Activated CD4-positive, alpha-beta T cell treated with anti-CD3 and anti-CD28 coated beads for 36 hours (primary cell): ENCODE data around the gene ZNF20. TPM values are rescaled to one million over a fixed set of nuclear protein-coding genes. Genes with fewer than 3 reads are reported as not detected.
"Not testable (repeated sequence)": the region's sequence is repeated elsewhere in the genome, so short reads cannot be mapped to it uniquely, and the experiment has no call there.

Experiments
- ATAC-seq: fragments of 200-7000 bp; cut with Tn5 transposase; one replicate; pipeline ENCODE4 v1.10.0; 2021; ENCODE audit warnings: mild to moderate bottlenecking, moderate library complexity
- CTCF ChIA-PET: fragments of 350-600 bp; sonication (Branson Sonifier 250); formaldehyde crosslinking; loops from one replicate; lab custom pipeline; 2021; ENCODE audit warnings: antibody characterized with exemption; lab: Charles Lee
- POLR2A ChIA-PET: fragments of 350-600 bp; sonication (Branson Sonifier 250); formaldehyde crosslinking; loops from one replicate; lab custom pipeline; 2021; ENCODE audit warnings: antibody characterized with exemption, inconsistent platforms; lab: Charles Lee
- DNase-seq: peaks from one replicate; pipeline ENCODE4 v3.0.0-alpha.2; 2020
- H3K27ac Mint-ChIP-seq: one replicate; pipeline ENCODE4 v1.8.0; 2021; ENCODE audit warnings: mixed read lengths
- H3K27me3 Mint-ChIP-seq: one replicate; pipeline ENCODE4 v1.8.0; 2021; ENCODE audit warnings: mixed read lengths
- H3K36me3 Mint-ChIP-seq: one replicate; pipeline ENCODE4 v1.8.0; 2021; ENCODE audit warnings: low read depth, mixed read lengths
- H3K4me1 Mint-ChIP-seq: one replicate; pipeline ENCODE4 v1.8.0; 2021; ENCODE audit warnings: mixed read lengths
- H3K4me3 Mint-ChIP-seq: one replicate; pipeline ENCODE4 v1.8.0; 2021; ENCODE audit warnings: mild to moderate bottlenecking, moderate library complexity, mixed read lengths
- H3K9me3 Mint-ChIP-seq: one replicate; pipeline ENCODE4 v1.8.0; 2021; ENCODE audit warnings: low read depth, mixed read lengths
- intact Hi-C, 2 experiments: fragments of 100-400 bp; cut with DNase I in 1 of 2; cut with micrococcal nuclease in 1 of 2; formaldehyde crosslinking; loops; one replicate each; pipeline versions ENCODE4 v1.14.2 to v1.15.1; 2022 to 2024; cut with DNase I, micrococcal nuclease
- total RNA-seq, 2 experiments: library from RNA; stranded (reverse); gene quantifications; one replicate each; pipeline ENCODE4 v1.2.3, GENCODE V29; 2021

ZNF20 gene
- total RNA-seq, 2 experiments from 2014 or later = 3.2 to 3.3 TPM

- ATAC-seq (peak; percentile 97), DNase-seq (peak; percentile 53)
- CTCF ChIA-PET = no interaction called here
- peak overlapping the region; percentile 32 for H3K27ac Mint-ChIP-seq
- peaks cover 17% of the 10 kb centered on the region for H3K9me3 Mint-ChIP-seq
- H3K4me3 Mint-ChIP-seq = no peak overlapping the region
- peaks cover 44% of the 10 kb centered on the region for H3K36me3 Mint-ChIP-seq
- H3K27me3 Mint-ChIP-seq = no peaks in the 10 kb centered on the region
- H3K4me1 Mint-ChIP-seq = peaks cover 30% of the 10 kb centered on the region
- intact Hi-C loops = loop anchor here in 1 of 2 experiments (2.0 kb wide), 1 partner anchor 20 kb away; no protein-coding TSS in a partner anchor
- POLR2A ChIA-PET = no interaction called here
Observed at GRCh38 chr19:12112701-12113100, 27.4 kb downstream of the ZNF20 start.

GRCh38 chr19:12111943-12112637, 28.1 kb downstream of the ZNF20 start:
- Mint-ChIP-seq H3K4me3 (no peak overlapping the region), H3K4me1 (peaks cover 30% of the 10 kb centered on the region), H3K27me3 (no peaks in the 10 kb centered on the region), H3K36me3 (peaks cover 44% of the 10 kb centered on the region), H3K27ac (peak overlapping the region; percentile 32), H3K9me3 (peaks cover 17% of the 10 kb centered on the region)
- ChIA-PET CTCF (no interaction called here), POLR2A (no interaction called here)
- DNase-seq = no peak
- intact Hi-C loops = loop anchor here in 1 of 2 experiments (2.0 kb wide), 1 partner anchor 21 kb away; no protein-coding TSS in a partner anchor
- no peak for ATAC-seq

- Mint-ChIP-seq H3K27ac (no peak overlapping the region), H3K4me3 (no peak overlapping the region), H3K9me3 (peaks cover 17% of the 10 kb centered on the region), H3K36me3 (peaks cover 44% of the 10 kb centered on the region), H3K4me1 (peaks cover 30% of the 10 kb centered on the region), H3K27me3 (no peaks in the 10 kb centered on the region)
- intact Hi-C loops = no loop called here
- no peak for DNase-seq
- ChIA-PET CTCF (interaction anchor here (1.1 kb wide), 1 partner anchor 52 kb away, joined by 3 read pairs; no protein-coding TSS in a partner anchor), POLR2A (no interaction called here)
- ATAC-seq = no peak
Observed at GRCh38 chr19:12111176-12111575, 29.0 kb downstream of the ZNF20 start.

GRCh38 chr19:12103909-12104308, 36.2 kb downstream of the ZNF20 start:
- H3K36me3 Mint-ChIP-seq, H3K27me3 Mint-ChIP-seq, H3K9me3 Mint-ChIP-seq, H3K4me3 Mint-ChIP-seq, ATAC-seq, DNase-seq, H3K4me1 Mint-ChIP-seq, H3K27ac Mint-ChIP-seq, intact Hi-C loops, POLR2A ChIA-PET: not testable (repeated sequence)
- CTCF ChIA-PET = interaction anchor here (1.9 kb wide), 1 partner anchor 13 kb away, joined by 6 read pairs; no protein-coding TSS in a partner anchor

- intact Hi-C loops = no loop called here
- no peak for ATAC-seq
- POLR2A ChIA-PET = no interaction called here
Observed at GRCh38 chr19:12098040-12098439, 42.1 kb downstream of the ZNF20 start.

GRCh38 chr19:12095111-12095790, 44.9 kb downstream of the ZNF20 start:
- peaks cover 6% of the 10 kb centered on the region for H3K27me3 Mint-ChIP-seq
- H3K4me3 Mint-ChIP-seq = no peak overlapping the region
- CTCF ChIA-PET = no interaction called here
- no peak for ATAC-seq
- peaks cover 20% of the 10 kb centered on the region for H3K36me3 Mint-ChIP-seq
- peaks cover 4% of the 10 kb centered on the region for H3K9me3 Mint-ChIP-seq
- peaks cover 10% of the 10 kb centered on the region for H3K4me1 Mint-ChIP-seq
- no peak for DNase-seq
- no peak overlapping the region for H3K27ac Mint-ChIP-seq
- POLR2A ChIA-PET = no interaction called here
- intact Hi-C loops = no loop called here

More at GRCh38 chr19:12098040-12098439, 42.1 kb downstream of the ZNF20 start:
- no peak overlapping the region for H3K4me3 Mint-ChIP-seq
- H3K27ac Mint-ChIP-seq = no peak overlapping the region
- no peak for DNase-seq
- CTCF ChIA-PET = interaction anchor here (1.1 kb wide), 1 partner anchor 40 kb away, joined by 3 read pairs; no protein-coding TSS in a partner anchor
- peaks cover 6% of the 10 kb centered on the region for H3K27me3 Mint-ChIP-seq
- H3K36me3 Mint-ChIP-seq = peaks cover 20% of the 10 kb centered on the region
- peaks cover 4% of the 10 kb centered on the region for H3K9me3 Mint-ChIP-seq
- H3K4me1 Mint-ChIP-seq = peaks cover 6% of the 10 kb centered on the region

GRCh38 chr19:12093777-12094176, 46.4 kb downstream of the ZNF20 start:
- peaks cover 6% of the 10 kb centered on the region for H3K27me3 Mint-ChIP-seq
- CTCF ChIA-PET = no interaction called here
- peak overlapping the region; percentile 80 for H3K4me3 Mint-ChIP-seq
- ATAC-seq (peak; percentile 28), DNase-seq (no peak)
- peaks cover 10% of the 10 kb centered on the region for H3K4me1 Mint-ChIP-seq
- peaks cover 4% of the 10 kb centered on the region for H3K9me3 Mint-ChIP-seq
- intact Hi-C loops = no loop called here
- H3K27ac Mint-ChIP-seq = no peak overlapping the region
- peaks cover 17% of the 10 kb centered on the region for H3K36me3 Mint-ChIP-seq
- POLR2A ChIA-PET = no interaction called here

- peaks cover 10% of the 10 kb centered on the region for H3K4me1 Mint-ChIP-seq
- POLR2A ChIA-PET = no interaction called here
- H3K36me3 Mint-ChIP-seq = peaks cover 15% of the 10 kb centered on the region
- H3K27me3 Mint-ChIP-seq = peaks cover 6% of the 10 kb centered on the region
- H3K27ac Mint-ChIP-seq = peak overlapping the region; percentile 74
- peak overlapping the region; percentile 80 for H3K4me3 Mint-ChIP-seq
- CTCF ChIA-PET = interaction anchor here (0.6 to 3.7 kb wide), 3 partner anchors 47 to 275 kb away, joined by 3 to 50 read pairs (median 3); partner anchors contain the start of gene ZNF20
- peaks cover 1% of the 10 kb centered on the region for H3K9me3 Mint-ChIP-seq
- intact Hi-C loops = loop anchor here in 1 of 2 experiments (1.0 kb wide), 3 partner anchors 47 to 169 kb away; partner anchors contain the start of gene ZNF20
- no peak for DNase-seq
- no peak for ATAC-seq
Observed at GRCh38 chr19:12092956-12093355, 47.2 kb downstream of the ZNF20 start.

- peak; percentile 92 for ATAC-seq
- POLR2A ChIA-PET = interaction anchor here (0.6 kb wide), 2 partner anchors 107 to 284 kb away, joined by 3 read pairs; no protein-coding TSS in a partner anchor
Observed at GRCh38 chr19:12092065-12092867, 47.9 kb downstream of the ZNF20 start.

GRCh38 chr19:12090807-12091206, 49.3 kb downstream of the ZNF20 start:
- ATAC-seq (peak; percentile 50), DNase-seq (peak; percentile 88)
- CTCF ChIA-PET = interaction anchor here (0.6 to 3.7 kb wide), 29 partner anchors 10 to 575 kb away, joined by 3 to 50 read pairs (median 4); partner anchors contain the start of genes MAN2B1, WDR83, ZNF136 and ZNF20
- Mint-ChIP-seq H3K4me1 (peaks cover 10% of the 10 kb centered on the region), H3K9me3 (no peaks in the 10 kb centered on the region), H3K4me3 (no peak overlapping the region), H3K36me3 (peaks cover 12% of the 10 kb centered on the region), H3K27me3 (peaks cover 6% of the 10 kb centered on the region), H3K27ac (no peak overlapping the region)
- POLR2A ChIA-PET = interaction anchor here (1.5 kb wide), 1 partner anchor 50 kb away, joined by 7 read pairs; the partner anchor contains the start of gene ZNF20
- intact Hi-C loops = loop anchor here (1.0 to 2.0 kb wide), 2 partner anchors 32 to 50 kb away; no protein-coding TSS in a partner anchor

More at GRCh38 chr19:12092065-12092867, 47.9 kb downstream of the ZNF20 start:
- Mint-ChIP-seq H3K4me1 (peaks cover 10% of the 10 kb centered on the region), H3K27me3 (peaks cover 6% of the 10 kb centered on the region), H3K4me3 (peak overlapping the region; percentile 80), H3K36me3 (peaks cover 13% of the 10 kb centered on the region), H3K27ac (peak overlapping the region; percentile 69), H3K9me3 (no peaks in the 10 kb centered on the region)
- intact Hi-C loops = loop anchor here in 1 of 2 experiments (1.0 kb wide), 3 partner anchors 48 to 168 kb away; partner anchors contain the start of gene ZNF20
- CTCF ChIA-PET = interaction anchor here (0.6 to 3.7 kb wide), 12 partner anchors 8 to 574 kb away, joined by 3 to 50 read pairs (median 3); partner anchors contain the start of genes MAN2B1, WDR83, ZNF20 and ZNF700
- peak; percentile 90 for DNase-seq
